Mesodermal cell (in vitro differentiated cells): ENCODE results near the gene HSF2.

Experiments used
- H3K27ac ChIP-seq: 2 replicates; pipeline ENCODE4 v1.7.0; 2013; ENCODE audit warnings: mild to moderate bottlenecking, low read depth, low read length, moderate library complexity; ENCODE audit not compliant: severe bottlenecking
- H3K36me3 ChIP-seq: 2 replicates; pipeline ENCODE4 v1.7.1; 2013; ENCODE audit warnings: mild to moderate bottlenecking, low read length, moderate library complexity; ENCODE audit not compliant: control insufficient read depth, insufficient read depth
- H3K4me1 ChIP-seq: one replicate; pipeline ENCODE4 v1.7.1; 2013; ENCODE audit warnings: mild to moderate bottlenecking, low read length; ENCODE audit not compliant: insufficient read depth, control insufficient read depth, poor library complexity, severe bottlenecking
- H3K4me3 ChIP-seq: 2 replicates; pipeline ENCODE4 v1.7.0; 2013; ENCODE audit warnings: low read length, control low read depth, mild to moderate bottlenecking; ENCODE audit not compliant: insufficient read depth, poor library complexity, severe bottlenecking; ENCODE audit errors: extremely low read depth
- H3K9me3 ChIP-seq: 2 replicates; pipeline ENCODE4 v1.7.1; 2013; ENCODE audit warnings: mild to moderate bottlenecking, low read length, moderate library complexity; ENCODE audit not compliant: control insufficient read depth
- WGBS, 2 experiments: methylation state at CpG; one replicate each; pipeline ENCODE4 v1.1.5; 2013; ENCODE audit warnings: missing lambda C conversion rate in 2 of 2; ENCODE audit not compliant: insufficient coverage in 2 of 2; 5-methylcytosine and 5-hydroxymethylcytosine counted together

The HSF2 gene

GRCh38 chr6:122400121-122400450, 634 bp downstream of the HSF2 start:
- Histone ChIP-seq H3K9me3 (no peaks in the 10 kb centered on the region), H3K36me3 (peaks cover 4% of the 10 kb centered on the region), H3K27ac (peak overlapping the region; percentile 84), H3K4me1 (peaks cover 3% of the 10 kb centered on the region), H3K4me3 (peak overlapping the region; percentile 78)
- 0 to 2% methylated on average over 8 to 9 of the region's 20 CpGs for WGBS, 2 experiments

- Histone ChIP-seq H3K4me3 (peak overlapping the region; percentile 78), H3K9me3 (no peaks in the 10 kb centered on the region), H3K36me3 (peaks cover 4% of the 10 kb centered on the region), H3K27ac (no peak overlapping the region), H3K4me1 (peaks cover 3% of the 10 kb centered on the region)
- WGBS, 2 experiments: 35 to 52% methylated on average over 2 of the region's 4 CpGs
Observed at GRCh38 chr6:122400462-122401089, 1.1 kb downstream of the HSF2 start.

GRCh38 chr6:122401104-122401503, 1.7 kb downstream of the HSF2 start:
- 93 to 95% methylated on average over 3 of the region's 4 CpGs for WGBS, 2 experiments
- H3K36me3 ChIP-seq: peaks cover 4% of the 10 kb centered on the region
- H3K4me3 ChIP-seq: peak overlapping the region; percentile 78
- H3K27ac ChIP-seq: no peak overlapping the region
- H3K4me1 ChIP-seq: peaks cover 3% of the 10 kb centered on the region
- no peaks in the 10 kb centered on the region for H3K9me3 ChIP-seq

- Histone ChIP-seq H3K36me3 (peaks cover 4% of the 10 kb centered on the region), H3K4me3 (no peak overlapping the region), H3K9me3 (no peaks in the 10 kb centered on the region), H3K4me1 (peaks cover 3% of the 10 kb centered on the region), H3K27ac (no peak overlapping the region)
- 90 to 100% methylated on average over 1 of the region's 2 CpGs for WGBS, 2 experiments
Observed at GRCh38 chr6:122404444-122404843, 5.0 kb downstream of the HSF2 start.

GRCh38 chr6:122405417-122405816, 6.0 kb downstream of the HSF2 start:
- Histone ChIP-seq H3K36me3 (peaks cover 4% of the 10 kb centered on the region), H3K4me3 (no peak overlapping the region), H3K9me3 (no peaks in the 10 kb centered on the region), H3K27ac (no peak overlapping the region), H3K4me1 (peaks cover 2% of the 10 kb centered on the region)
- WGBS, 2 experiments: no CpG with 5 or more reads among the region's 1 CpG

- Histone ChIP-seq H3K4me3 (no peak overlapping the region), H3K9me3 (no peaks in the 10 kb centered on the region), H3K27ac (no peak overlapping the region), H3K36me3 (peaks cover 4% of the 10 kb centered on the region), H3K4me1 (no peaks in the 10 kb centered on the region)
- WGBS, 2 experiments: 83 to 94% methylated on average over 1 of the region's 1 CpG
Observed at GRCh38 chr6:122406187-122406586, 6.7 kb downstream of the HSF2 start.

GRCh38 chr6:122407712-122408111, 8.3 kb downstream of the HSF2 start:
- Histone ChIP-seq H3K4me3 (no peak overlapping the region), H3K27ac (no peak overlapping the region), H3K36me3 (peaks cover 10% of the 10 kb centered on the region), H3K9me3 (no peaks in the 10 kb centered on the region), H3K4me1 (no peaks in the 10 kb centered on the region)
- WGBS, 2 experiments: no CpG with 5 or more reads among the region's 4 CpGs

GRCh38 chr6:122408240-122408639, 8.8 kb downstream of the HSF2 start:
- 100% methylated on average over 1 of the region's 1 CpG; no CpG with 5 or more reads in 1 of the 2 experiments for WGBS, 2 experiments
- H3K4me3 ChIP-seq: no peak overlapping the region
- H3K27ac ChIP-seq: no peak overlapping the region
- no peaks in the 10 kb centered on the region for H3K4me1 ChIP-seq
- H3K9me3 ChIP-seq: no peaks in the 10 kb centered on the region
- peaks cover 9% of the 10 kb centered on the region for H3K36me3 ChIP-seq

- H3K9me3 ChIP-seq: no peaks in the 10 kb centered on the region
- WGBS, 2 experiments: 83 to 92% methylated on average over 3 to 4 of the region's 6 CpGs
Observed at GRCh38 chr6:122408702-122409458, 9.4 kb downstream of the HSF2 start.

GRCh38 chr6:122412001-122412400, 12.5 kb downstream of the HSF2 start:
- Histone ChIP-seq H3K4me1 (no peaks in the 10 kb centered on the region), H3K4me3 (no peak overlapping the region), H3K36me3 (peaks cover 10% of the 10 kb centered on the region), H3K9me3 (no peaks in the 10 kb centered on the region), H3K27ac (no peak overlapping the region)

More at GRCh38 chr6:122408702-122409458, 9.4 kb downstream of the HSF2 start:
- no peak overlapping the region for H3K4me3 ChIP-seq
- no peaks in the 10 kb centered on the region for H3K4me1 ChIP-seq
- peaks cover 7% of the 10 kb centered on the region for H3K36me3 ChIP-seq
- no peak overlapping the region for H3K27ac ChIP-seq

- Histone ChIP-seq H3K4me3 (no peak overlapping the region), H3K4me1 (no peaks in the 10 kb centered on the region), H3K9me3 (no peaks in the 10 kb centered on the region), H3K36me3 (peaks cover 22% of the 10 kb centered on the region), H3K27ac (no peak overlapping the region)
- WGBS, 2 experiments: 100% methylated on average over 1 of the region's 1 CpG; no CpG with 5 or more reads in 1 of the 2 experiments
Observed at GRCh38 chr6:122416825-122417224, 17.4 kb downstream of the HSF2 start.
